ENCODE data around the gene TNFRSF6B.

- TF ChIP-seq CTCF (IDR thresholded peaks at IDR 0.05) (no peak), ZFX (IDR thresholded peaks at IDR 0.05; ENCODE audit: borderline replicate concordance) (no peak)
These were observed 49.7 kb downstream of the TNFRSF6B start for GRCh38 chr20:63745961-63746731.

Measured in 22Rv1 (cell line).